Type B pancreatic cell (in vitro differentiated cells): ENCODE data around the gene PHC2. TPM values are rescaled to one million over a fixed set of nuclear protein-coding genes. Genes with fewer than 3 reads are reported as not detected.

Experiments used
- DNase-seq: peaks from one replicate; pipeline ENCODE4 v3.0.0; 2021; ENCODE audit warnings: mixed read lengths; ENCODE audit not compliant: unreplicated experiment; ENCODE audit errors: extremely low spot score
- H3K27ac Mint-ChIP-seq: 2 replicates; pipeline ENCODE4 v1.8.0; 2021; ENCODE audit warnings: mild to moderate bottlenecking, mixed read lengths
- H3K27me3 Mint-ChIP-seq: 2 replicates; pipeline ENCODE4 v1.8.0; 2021; ENCODE audit warnings: mixed read lengths
- H3K36me3 Mint-ChIP-seq: 2 replicates; pipeline ENCODE4 v1.8.0; 2021; ENCODE audit warnings: mixed read lengths
- H3K4me1 Mint-ChIP-seq: one replicate; pipeline ENCODE4 v1.8.0; 2021; ENCODE audit warnings: mixed read lengths; ENCODE audit not compliant: unreplicated experiment
- H3K4me3 Mint-ChIP-seq: 2 replicates; pipeline ENCODE4 v1.8.0; 2021; ENCODE audit warnings: mild to moderate bottlenecking, mixed read lengths
- H3K9me3 Mint-ChIP-seq: 2 replicates; pipeline ENCODE4 v1.8.0; 2021; ENCODE audit warnings: mixed read lengths
- total RNA-seq: library from RNA; stranded (reverse); gene quantifications from 2 replicates; pipeline ENCODE4 v1.2.1, GENCODE V29; 2021; ENCODE audit warnings: low replicate concordance
- TF ChIP-seq, protein P1 (sequence below): fragments of 200-600 bp; sonication (generic); conservative IDR thresholded peaks from 2 replicates; pipeline ENCODE4 v1.5.0; 2021; ENCODE audit warnings: antibody characterized with exemption, mild to moderate bottlenecking

The PHC2 gene
- total RNA-seq, 1 donor from 2014 or later: 106 TPM

DNA sequence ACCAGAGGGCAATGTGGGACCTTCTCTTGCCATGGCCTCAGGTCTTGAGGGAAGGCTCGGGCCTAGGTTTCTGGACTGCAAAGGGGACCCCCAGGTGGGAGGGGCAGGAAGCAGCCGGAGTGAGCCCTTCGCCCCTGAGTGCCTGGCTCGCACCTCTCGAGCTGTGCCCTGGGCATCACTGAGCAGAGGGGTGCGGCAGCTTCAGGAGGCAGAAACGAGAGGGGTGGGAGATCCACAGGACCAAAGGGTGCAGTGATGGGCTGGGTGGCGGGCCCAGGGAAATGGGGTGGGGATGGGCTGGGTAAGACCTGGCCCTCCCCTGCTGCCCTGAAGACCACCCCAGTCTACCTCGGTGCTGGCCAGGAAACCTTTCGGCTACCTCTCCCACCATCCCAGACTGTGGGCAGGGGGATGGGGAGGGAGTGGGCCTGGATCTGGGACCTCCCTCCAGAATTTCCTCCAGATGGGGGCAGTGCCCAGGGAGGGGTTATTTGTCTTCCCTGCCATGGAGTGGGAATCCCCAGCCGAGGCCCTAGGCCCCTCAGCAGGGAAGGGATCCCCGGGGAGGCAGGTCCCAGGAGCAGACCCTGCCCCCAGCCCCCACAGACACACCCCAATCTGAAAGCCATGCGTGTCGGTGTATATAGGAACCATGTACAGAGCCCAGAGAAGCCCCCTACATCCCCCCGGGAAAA is 131.3 kb downstream of the PHC2 start:
- H3K27ac Mint-ChIP-seq: no peak overlapping the region
- peaks cover 5% of the 10 kb centered on the region for H3K4me1 Mint-ChIP-seq
- TF ChIP-seq, protein P1, sequence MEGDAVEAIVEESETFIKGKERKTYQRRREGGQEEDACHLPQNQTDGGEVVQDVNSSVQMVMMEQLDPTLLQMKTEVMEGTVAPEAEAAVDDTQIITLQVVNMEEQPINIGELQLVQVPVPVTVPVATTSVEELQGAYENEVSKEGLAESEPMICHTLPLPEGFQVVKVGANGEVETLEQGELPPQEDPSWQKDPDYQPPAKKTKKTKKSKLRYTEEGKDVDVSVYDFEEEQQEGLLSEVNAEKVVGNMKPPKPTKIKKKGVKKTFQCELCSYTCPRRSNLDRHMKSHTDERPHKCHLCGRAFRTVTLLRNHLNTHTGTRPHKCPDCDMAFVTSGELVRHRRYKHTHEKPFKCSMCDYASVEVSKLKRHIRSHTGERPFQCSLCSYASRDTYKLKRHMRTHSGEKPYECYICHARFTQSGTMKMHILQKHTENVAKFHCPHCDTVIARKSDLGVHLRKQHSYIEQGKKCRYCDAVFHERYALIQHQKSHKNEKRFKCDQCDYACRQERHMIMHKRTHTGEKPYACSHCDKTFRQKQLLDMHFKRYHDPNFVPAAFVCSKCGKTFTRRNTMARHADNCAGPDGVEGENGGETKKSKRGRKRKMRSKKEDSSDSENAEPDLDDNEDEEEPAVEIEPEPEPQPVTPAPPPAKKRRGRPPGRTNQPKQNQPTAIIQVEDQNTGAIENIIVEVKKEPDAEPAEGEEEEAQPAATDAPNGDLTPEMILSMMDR: no peak
- H3K36me3 Mint-ChIP-seq: peaks cover 26% of the 10 kb centered on the region
- DNase-seq: no peak
- no peaks in the 10 kb centered on the region for H3K27me3 Mint-ChIP-seq
- no peak overlapping the region for H3K4me3 Mint-ChIP-seq
- H3K9me3 Mint-ChIP-seq: no peaks in the 10 kb centered on the region

DNA sequence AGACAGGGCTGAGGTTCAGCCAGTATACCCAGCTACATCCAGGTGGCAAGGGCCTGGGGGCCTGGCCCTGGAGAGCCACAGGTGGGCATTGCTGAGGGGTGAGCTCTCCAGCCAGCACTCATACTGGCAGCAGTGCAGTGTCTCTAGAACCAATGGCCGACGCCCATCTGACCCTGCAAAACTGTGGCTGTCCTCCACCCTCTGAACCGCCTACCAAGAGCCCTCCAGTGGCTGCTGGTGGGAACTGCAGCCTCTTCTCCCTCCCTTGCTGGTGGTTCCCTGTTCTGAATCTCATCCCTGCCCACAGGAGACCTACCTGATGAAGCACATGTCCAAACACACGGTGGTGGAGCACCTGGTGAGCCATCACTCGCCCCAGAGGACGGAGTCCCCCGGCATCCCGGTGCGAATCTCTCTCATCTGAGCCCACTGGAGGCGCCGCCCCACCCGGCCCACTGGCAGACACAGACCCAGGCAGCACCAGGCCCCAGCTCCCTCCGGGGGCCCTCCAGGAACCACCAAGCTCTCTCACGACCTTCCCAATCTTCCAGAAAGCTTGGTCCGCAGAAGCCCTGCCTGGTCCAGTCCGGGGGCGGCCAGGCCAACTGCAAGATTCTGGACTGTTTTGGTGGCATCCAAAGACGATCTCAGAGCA is 132.1 kb downstream of the PHC2 start:
- no peak for DNase-seq
- H3K4me3 Mint-ChIP-seq: no peak overlapping the region
- peaks cover 30% of the 10 kb centered on the region for H3K36me3 Mint-ChIP-seq
- TF ChIP-seq, protein P1: peak; percentile 85
- no peak overlapping the region for H3K27ac Mint-ChIP-seq
- no peaks in the 10 kb centered on the region for H3K27me3 Mint-ChIP-seq
- H3K9me3 Mint-ChIP-seq: no peaks in the 10 kb centered on the region
- H3K4me1 Mint-ChIP-seq: peaks cover 5% of the 10 kb centered on the region

DNA sequence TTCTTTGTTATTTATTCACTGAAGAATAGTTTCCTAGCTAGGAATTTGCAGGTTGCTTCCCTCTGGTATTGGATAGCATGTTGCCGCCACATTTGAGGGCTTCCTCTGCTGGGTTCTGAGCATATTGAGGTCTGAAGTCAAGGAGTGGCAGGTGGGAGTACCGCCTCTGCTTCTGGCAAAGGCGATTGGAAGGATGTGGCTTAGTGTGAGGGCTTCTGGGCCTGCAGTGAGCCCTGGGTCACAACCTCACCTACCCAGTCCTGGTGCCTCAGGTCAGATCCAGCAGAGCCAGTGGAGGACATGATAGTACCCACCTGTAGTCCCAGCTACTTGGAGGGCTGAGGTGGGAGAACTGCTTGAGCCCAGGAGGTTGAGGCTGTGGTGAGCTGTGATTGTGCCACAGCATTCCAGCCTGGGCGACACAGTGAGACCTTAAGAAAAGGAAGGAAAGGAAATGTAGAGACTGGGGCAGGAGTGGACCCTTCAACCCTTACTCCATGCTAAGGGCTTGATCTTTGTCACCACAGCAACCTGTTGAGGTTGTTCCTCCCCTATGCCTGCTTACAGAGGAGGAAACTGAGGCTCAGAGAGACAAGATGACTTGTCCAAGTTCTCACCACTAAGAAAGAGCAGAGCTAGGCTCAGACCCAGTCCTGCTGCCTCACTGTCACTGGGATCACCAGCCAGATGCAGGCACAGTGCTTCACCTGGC is 132.8 kb downstream of the PHC2 start:
- Mint-ChIP-seq H3K4me1 (peaks cover 5% of the 10 kb centered on the region), H3K9me3 (no peaks in the 10 kb centered on the region), H3K4me3 (no peak overlapping the region), H3K27me3 (no peaks in the 10 kb centered on the region), H3K36me3 (peaks cover 29% of the 10 kb centered on the region), H3K27ac (no peak overlapping the region)
- no peak for DNase-seq
- TF ChIP-seq, protein P1: no peak

- TF ChIP-seq, protein P1: no peak
- Mint-ChIP-seq H3K27ac (peak overlapping the region; percentile 21), H3K4me1 (peaks cover 5% of the 10 kb centered on the region), H3K9me3 (no peaks in the 10 kb centered on the region), H3K4me3 (no peak overlapping the region), H3K27me3 (no peaks in the 10 kb centered on the region), H3K36me3 (peaks cover 24% of the 10 kb centered on the region)
- no peak for DNase-seq
Observed at GRCh38 chr1:33296824-33297223, 134.1 kb downstream of the PHC2 start.

GRCh38 chr1:33296082-33296458 is 134.8 kb downstream of the PHC2 start:
- Mint-ChIP-seq H3K4me3 (no peak overlapping the region), H3K36me3 (peaks cover 24% of the 10 kb centered on the region), H3K9me3 (no peaks in the 10 kb centered on the region), H3K4me1 (peaks cover 5% of the 10 kb centered on the region), H3K27ac (no peak overlapping the region), H3K27me3 (no peaks in the 10 kb centered on the region)
- TF ChIP-seq, protein P1: no peak
- DNase-seq: no peak
